ENCODE results near the gene RPL15.

Gene RPL15

DNA sequence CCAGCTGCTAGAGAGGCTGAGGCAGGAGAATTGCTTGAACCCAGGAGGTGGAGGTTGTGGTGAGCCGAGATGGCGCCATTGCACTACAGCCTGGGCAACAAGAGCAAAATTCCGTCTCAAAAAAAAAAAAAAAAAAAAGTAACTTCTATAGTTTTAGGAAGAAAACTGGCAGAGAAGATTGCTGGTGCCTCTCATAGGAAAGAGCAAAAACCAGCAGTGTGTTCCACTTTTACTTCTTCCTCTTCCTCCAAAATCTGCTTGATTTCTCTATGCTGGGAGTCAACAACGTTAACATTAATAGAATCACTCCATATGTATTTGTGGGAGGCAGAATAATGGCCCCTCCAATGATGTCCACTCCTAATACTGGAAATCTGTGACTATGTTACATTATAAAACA is 15.6 kb downstream of the RPL15 start:
- no peak for DNase-seq

DNA sequence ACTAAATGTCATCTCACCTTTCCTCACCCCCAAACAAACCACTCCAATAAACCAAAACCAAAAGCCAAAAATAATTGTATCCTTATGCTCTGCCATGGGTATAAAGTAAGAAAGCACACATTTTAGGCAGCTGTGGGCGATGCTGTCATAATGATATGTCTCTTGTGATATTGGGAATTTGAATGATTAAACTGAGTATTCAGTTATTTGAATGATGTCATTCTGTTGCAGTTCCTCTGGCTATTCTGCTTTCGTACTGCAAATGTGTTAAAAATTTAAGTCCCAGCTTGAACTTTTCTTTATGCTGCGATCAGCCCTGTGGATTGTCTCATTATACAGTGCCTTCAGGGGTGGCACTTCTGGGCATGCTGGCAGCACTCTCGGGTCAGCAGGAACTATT is 17.3 kb downstream of the RPL15 start:
- no peak for DNase-seq

DNA sequence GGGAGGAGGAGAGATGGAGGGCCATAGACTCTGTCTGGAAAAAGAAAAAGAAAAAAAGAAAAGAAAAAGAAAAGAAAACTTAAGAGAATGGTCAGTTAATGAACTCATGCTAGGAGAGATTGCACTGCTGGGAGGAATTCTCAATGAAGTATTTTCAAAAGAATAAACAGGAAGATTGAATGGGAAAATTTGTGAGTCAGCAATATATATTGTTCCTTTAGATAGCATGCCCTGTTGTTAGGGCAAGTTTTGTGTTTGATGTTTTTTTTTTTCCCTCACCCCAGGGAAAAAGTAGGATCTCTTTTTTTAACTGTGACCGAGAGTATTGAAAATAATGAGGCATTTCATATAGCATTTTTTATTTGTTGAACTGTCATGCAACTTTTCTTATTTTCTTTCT is 20.4 kb downstream of the RPL15 start:
- DNase-seq: no peak

DNA sequence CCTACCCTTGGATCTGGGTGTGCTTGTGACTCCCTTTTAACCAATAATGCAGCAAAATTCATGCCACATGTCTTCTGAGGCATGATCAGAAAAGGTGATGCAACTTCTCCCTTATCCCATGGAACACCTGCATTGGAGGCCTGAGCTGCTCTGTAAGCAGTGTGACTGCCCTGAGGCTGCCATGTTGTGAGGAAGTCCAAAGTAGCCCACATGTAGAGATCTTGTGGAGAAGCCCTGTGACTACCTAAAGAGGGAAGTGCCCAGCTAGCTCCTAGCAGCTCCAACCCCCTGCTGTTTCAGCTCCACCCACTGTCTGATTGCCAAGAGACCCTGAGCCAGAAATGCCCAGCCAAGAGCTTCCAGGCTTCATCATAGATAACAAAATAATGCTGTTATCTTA is 21.8 kb downstream of the RPL15 start:
- no peak for DNase-seq

DNA sequence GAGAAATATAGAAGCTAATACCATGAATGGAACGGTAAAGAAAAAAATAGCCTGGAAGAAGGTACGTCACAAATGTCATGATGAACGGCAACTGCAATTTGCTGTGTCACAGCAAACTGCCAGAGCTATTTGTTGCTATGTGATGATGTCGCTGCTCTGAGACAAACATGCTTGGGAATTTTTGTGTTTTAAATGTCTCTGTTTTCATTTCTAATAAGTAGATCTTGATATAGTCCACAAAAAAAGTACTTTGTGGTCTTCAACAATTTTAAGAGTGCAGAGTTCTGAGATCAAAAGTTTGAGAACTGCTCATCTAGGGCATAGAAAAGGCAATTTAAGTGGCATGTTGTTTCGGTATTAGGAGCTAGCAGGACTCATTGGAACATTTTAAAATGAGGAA is 23.8 kb downstream of the RPL15 start:
- no peak for DNase-seq

DNA sequence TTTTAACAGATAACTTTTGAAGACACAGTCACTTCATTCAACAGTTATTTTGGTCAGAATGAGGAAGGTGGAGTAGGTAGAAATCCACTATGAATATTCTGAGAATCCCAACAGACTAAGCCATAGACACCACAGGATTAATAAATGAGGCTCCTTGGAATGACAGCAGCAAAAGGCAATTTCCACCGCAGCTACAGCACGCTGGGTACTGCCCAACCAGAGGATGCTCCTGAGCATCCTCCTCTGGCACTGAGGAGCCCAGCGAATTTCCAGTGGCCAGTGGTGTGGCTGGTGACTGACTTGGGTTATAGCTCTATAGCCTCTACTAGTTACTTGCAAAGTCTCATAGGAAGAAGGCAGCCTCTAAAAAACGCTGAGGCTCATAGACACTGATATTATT is 24.5 kb downstream of the RPL15 start:
- no peak for DNase-seq

DNA sequence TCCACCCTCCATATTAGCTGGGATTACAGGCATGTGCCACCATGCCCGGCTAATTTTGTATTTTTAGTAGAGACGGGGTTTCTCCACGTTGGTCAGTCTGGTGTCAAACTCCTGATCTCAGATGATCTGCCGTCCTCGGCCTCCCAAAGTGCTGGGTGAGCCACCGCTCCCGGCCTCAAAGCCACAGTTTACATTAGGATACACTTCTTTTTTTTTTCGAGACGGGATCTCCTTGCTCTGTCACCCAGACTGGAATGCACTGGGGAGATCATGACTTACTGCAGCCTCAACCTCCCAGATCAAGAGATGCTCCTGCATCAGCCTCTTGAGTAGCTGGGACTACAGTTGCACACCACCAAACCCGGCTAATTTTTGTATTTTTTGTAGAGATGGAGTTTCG is 25.6 kb downstream of the RPL15 start:
- no peak for DNase-seq

DNA sequence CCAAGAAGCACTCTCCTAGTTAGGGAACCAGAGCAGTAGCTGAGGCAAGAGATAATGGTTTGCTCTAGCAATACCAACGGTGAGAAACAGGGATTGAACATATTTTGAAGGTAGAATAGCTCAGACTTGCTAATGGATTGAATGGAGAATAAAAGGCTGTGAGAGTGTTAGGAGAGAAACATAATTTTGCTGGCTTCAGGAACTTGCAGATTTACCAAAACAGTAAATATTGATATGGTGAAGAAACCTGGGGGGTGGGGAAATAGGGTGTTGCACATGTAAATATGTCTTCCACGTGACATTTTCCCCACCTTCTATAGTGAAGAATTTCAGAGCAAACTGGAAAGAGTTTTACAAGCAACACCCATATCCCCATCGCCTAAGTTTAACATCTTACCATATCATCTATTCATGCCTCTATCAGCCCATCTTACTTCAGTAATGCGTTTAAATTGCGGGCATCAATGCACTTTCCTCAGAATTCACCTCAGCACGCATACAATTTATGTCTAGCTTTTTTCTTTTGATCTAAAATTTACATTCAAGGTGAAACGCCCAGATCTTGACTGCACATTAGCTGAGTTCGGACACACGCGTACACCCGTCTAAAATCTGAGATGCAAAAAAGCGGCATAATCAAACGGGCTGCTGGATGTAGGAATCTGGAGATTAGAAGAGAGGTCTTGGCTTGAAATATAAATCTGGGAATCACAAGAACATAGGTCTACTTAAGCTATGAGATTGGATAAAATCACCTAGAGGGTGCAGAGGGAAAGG is 27.3 kb downstream of the RPL15 start:
- DNase-seq: no peak

DNA sequence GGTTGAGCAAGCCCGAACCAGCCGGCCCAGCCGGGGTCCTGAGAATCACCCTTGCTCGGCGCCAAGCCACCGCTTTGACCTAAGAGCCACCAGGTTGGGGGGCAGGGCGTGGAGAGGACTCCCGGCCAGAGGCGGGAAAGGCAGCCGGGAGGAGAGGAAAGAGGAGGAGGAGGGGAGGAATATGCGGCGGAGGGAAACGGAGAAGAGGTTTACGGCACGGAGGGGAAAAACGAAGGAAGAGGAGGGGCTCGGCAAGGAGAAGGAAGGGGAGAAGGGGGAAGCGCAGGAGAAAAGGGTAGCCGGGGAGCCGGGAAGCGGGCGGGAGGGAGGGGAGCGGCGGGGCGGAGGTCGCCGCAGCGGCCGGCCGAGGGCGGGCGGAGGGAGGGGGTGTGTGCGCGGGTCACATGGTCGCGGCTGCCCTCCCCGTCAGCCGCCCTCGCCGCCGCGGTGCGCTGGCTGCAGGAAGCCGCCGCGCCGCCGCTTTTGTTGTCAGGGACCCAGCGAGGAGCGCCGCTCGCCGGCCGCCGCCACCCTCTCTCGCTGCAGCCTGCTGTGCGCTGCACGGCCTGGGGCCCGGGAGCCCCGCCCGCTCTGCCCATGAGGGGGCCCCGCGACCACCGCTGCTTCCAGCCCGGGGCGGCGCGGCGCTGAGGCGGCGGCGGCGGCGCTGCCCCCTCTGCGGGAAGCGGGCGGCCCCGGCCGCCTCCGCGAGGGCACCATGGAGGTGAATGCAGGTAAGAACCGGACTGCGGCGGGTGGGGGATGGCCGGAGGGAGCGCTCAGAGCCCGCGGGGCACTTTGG is 28.1 kb downstream of the RPL15 start, which contains the start of gene NR1D2:
NR1D2 (plus strand) TSS at position 426 of the 802 bp plus-strand sequence; CDS start at position 719, 293 bp downstream.
- DNase-seq: peak; percentile 91

DNA sequence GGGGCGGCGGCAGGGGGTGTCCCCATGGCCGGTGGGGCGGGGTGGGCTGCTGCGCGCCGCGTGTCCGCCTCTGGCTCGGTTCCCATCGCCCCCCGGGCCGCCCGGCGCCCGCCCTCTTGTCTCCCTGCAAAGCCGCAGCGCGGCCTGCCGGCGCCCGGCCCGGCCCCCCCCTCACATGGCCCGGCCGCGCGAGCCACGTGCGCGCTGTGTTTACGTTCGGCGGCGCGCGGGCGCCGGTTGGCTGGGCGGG is 28.7 kb downstream of the RPL15 start:
- DNase-seq: no peak

DNA sequence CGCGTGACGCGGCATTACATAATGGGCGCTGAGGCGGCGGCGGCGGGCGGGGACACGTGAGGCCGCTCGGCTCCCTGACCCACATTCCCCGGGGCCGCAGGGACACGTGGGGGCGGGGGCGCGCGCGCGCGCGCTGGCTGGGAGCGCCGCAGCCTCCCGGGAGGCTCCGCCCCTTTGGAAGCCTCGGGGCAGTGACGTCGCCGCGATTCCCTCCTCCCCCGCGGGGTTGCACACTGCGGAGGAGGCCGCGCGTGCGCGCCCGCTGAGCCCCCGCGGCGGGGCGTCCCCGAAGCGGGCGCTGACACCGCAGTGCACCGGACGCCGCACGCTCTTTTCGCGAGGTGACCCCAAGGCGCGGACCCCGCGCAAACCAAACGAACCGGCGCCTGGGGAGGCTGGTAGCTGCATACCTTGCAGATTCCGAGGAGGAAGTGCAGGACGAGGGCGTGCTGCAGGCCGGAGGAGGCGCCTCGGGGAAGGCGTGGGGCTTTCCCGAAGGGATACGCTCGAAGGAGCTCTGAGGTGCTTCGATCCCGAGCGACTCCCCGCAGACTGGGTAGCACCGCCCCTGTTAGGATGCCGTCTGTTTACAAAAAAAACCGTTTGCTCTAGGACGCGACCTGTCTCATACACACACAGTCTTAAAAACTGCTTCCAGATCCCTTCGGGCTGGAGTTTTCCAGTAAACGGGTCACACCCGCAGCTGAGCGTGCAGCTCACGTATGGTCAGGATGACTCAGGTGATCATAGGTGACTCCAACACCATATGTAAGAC is 29.2 kb downstream of the RPL15 start:
- DNase-seq: peak; percentile 97

DNA sequence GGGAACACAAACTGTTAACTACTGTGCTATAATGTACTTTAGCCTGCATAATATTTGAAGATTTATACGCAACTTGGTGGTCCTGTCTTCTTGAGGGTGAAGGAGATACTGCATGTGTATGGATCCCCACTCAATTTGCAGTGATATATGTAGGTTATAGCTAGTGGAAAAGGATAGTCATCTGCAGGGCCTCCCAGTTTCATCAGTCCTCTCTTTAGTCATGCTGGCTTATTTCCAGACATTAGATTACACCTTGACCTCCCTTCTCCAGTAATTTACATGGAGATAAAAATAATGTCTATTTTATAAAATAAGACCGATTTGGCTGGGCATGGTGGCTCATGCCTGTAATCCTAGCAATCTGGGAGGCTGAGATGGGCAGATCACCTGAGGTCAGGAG is 31.8 kb downstream of the RPL15 start:
- DNase-seq: no peak

DNA sequence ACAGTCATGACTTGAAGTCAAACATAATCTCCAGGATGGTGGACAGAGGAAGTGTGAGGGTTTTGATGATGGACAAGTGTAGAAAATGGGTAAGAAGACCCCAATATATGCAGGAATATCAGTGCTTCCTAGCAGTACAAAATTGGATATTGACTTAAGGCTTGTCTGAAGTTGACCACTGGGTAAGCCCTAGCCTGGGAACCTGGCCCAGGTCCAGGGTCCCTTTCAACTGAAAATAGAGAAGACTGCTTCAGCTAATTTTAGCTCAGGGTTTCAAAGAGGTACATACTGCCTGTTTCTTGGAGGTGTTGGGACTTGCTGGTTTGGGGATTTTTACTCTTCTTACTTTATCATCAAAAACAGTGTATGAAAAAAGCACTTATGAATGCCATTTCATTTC is 32.9 kb downstream of the RPL15 start:
- DNase-seq: peak; percentile 32

DNA sequence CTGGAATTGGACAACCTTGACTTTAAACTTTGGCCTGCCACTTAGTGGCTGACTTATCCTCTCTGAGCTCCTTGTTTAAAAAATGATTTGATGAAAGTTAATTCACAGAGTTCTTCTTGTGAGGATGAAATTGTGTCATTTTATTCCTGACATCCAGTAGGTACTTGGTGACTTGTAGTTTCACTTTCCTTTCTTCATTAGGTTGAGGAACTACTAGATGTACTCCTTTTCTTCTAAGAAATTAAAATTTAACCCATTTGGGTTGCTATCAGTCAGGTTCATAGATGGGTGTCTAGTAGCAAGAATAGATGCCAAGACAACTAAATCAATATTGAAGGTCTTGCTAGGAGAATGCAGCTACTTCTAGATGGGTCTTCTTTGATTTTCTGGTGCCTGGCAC is 33.4 kb downstream of the RPL15 start:
- no peak for DNase-seq

DNA sequence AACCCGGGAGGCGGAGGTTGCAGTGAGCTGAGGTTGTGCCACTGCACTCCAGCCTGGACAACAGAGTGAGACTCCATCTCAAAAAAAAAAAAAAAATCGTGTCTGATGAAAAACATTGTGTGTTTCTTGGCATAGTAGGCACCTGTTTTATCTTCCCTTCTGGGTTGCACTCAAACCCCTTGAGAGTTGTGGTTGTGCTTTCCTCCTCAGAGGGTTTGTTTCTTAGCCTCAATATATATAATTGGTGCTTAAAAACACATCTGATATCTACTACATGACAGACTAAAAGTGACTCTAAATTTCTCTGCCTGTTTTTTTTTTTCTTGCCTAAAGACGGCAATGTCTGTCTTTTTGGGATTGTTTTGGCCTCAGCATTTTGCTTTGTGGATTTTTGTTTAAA is 35.7 kb downstream of the RPL15 start:
- no peak for DNase-seq

DNA sequence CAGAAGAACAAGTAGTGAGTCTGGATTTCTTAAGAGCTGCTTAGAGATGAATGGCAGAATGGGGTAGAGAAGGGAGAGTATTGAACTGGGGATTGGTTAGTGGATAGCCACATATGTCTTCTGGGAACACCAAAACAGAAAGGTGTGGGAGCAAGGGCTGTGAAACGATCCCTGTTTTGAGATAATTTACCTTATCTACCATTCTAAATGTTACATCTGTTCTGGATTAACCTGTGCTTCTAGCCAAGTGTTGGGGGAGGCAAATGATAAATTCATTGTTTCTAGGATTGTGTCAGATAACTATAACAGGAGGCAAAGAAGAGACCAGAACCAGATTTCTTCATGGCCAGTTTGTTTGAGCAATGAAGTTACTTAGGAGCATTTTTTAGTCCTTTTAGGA is 36.6 kb downstream of the RPL15 start:
- DNase-seq: no peak

DNA sequence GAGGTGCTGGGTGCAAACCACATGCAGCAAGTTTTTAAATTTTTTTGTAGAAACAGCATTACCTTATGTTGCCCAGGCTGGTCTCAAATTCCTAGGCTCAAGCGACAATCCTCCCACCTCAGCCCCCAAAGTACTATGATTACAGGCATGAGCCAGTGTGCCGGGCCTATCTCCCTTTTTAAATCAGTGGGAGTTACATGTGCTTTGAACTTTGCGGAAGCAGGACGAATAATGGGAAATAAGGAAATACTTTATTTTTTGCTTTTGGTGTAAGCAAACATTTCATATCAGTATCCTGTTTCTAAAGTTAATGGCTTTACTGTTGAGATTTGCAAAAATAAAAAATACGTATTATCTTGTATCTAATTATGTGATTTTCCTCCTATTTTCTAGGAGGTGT is 37.2 kb downstream of the RPL15 start:
- DNase-seq: no peak

DNA sequence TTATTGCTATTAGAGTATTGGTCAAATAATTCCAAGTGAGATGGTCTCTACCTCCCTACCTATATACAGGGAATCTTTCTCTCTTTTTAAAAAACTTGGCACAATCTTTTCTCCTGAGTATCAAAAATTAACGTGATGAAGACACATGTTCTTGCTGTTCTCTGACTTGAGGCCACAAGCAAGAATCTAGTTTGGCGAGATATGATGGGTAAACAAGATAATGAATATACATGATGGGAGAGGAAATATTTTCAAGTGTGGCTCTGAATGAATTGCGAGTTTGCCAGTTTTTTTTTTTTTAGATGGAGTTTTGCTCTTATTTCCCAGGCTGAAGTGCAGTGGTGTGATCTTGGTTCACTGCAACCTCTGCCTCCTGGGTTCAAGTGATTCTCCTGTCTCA is 39.8 kb downstream of the RPL15 start:
- DNase-seq: no peak

DNA sequence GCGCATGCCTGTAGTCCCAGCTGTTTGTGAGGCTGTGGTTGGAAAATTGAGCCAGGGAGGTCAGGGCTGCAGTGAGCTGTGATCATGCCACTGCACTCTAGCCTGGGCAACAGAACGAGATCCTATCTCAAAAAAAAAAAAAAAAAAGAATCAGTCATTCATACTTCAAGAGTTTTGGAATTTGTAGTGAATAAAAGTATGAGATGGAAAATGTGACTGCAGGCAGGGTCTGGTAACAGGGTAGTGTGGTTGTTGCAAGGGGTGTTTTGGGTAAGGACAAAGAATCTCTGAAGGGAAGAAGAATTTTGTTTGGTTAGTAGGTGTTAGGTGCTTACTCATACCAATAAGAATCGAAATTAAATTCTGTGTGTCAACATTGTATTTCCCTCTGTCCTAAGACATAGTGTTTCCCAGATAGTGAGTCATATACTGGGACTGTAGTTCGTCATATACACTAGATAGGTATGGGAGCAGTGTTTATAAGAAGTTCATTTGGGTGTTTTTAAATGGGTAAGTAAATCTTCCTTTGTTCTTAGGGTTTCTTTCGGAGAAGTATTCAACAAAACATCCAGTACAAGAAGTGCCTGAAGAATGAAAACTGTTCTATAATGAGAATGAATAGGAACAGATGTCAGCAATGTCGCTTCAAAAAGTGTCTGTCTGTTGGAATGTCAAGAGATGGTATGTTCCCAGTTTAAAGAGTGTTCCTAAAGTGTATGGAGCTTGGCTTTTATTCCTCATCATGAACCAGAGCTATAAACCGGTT is 42.4 kb downstream of the RPL15 start:
- DNase-seq: no peak

DNA sequence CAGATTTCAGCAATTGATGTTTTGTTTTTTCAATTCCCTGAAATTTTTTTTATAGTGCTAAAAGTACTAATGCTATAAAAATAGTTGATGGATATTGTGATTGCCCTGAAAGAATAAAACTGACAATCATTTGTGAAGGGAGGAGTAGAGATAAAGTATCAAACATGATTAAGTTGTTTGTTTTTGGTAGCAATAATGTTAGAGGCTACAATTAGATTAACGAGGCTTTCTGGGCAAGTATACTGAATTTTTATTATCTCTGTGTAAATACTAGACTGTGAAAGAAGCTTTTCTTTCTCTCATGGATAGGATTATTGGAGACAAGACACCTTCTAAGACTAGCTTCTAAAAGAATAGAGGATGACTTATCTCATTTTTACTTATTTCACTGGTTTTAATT is 43.7 kb downstream of the RPL15 start:
- DNase-seq: no peak

DNA sequence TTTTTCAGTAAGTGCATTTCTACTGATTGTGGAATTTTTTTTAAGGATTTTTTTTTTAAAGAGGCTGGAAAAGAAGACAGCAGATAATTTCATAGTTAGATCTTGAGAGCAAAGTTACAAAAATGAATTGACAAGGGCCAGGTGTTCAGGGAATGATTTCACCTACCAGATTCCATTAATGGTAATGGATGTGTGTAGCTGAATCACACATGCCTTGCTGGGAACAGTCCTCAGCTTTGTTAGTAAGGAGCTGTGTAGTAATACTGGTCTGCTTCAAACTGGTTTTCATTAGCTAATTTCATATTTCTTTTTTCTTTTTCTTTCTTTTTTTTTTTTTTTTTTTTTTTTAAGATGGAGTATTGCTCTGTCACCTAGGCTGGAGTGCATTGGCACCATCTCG is 44.1 kb downstream of the RPL15 start:
- DNase-seq: no peak

DNA sequence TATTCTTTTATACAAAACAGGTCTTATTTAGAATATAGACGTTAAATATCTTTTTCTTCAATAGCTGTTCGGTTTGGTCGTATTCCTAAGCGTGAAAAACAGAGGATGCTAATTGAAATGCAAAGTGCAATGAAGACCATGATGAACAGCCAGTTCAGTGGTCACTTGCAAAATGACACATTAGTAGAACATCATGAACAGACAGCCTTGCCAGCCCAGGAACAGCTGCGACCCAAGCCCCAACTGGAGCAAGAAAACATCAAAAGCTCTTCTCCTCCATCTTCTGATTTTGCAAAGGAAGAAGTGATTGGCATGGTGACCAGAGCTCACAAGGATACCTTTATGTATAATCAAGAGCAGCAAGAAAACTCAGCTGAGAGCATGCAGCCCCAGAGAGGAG is 45.0 kb downstream of the RPL15 start:
- no peak for DNase-seq
